HepG2 (cell line): ENCODE data around the gene LCORL. TPM values are rescaled to one million over a fixed set of nuclear protein-coding genes. Genes with fewer than 3 reads are reported as not detected.

Experiments
- FOSL1 ChIP-seq: sonication (generic); formaldehyde crosslinking; IDR thresholded peaks from 2 replicates; pipeline ENCODE4 v1.9.0; 2021; ENCODE audit warnings: missing genetic modification reagents, borderline replicate concordance
- FOSL2 ChIP-seq: sonication (generic); formaldehyde crosslinking; IDR thresholded peaks from 2 replicates; pipeline ENCODE4 v1.4.0; 2020; ENCODE audit warnings: missing genetic modification reagents
- KAT2B ChIP-seq: fragments of 150-350 bp; IDR thresholded peaks from 2 replicates; pipeline ENCODE4 v1.6.1; 2014; ENCODE audit warnings: low read depth, low read length, borderline replicate concordance
- MED8 ChIP-seq: sonication (generic); formaldehyde crosslinking; IDR thresholded peaks from 2 replicates; pipeline ENCODE4 v1.8.1; 2023; ENCODE audit warnings: mild to moderate bottlenecking, missing genetic modification reagents; ENCODE audit not compliant: insufficient replicate concordance
- NCOA2 ChIP-seq: sonication (generic); formaldehyde crosslinking; IDR thresholded peaks from 2 replicates; pipeline ENCODE4 v1.8.0; 2022; ENCODE audit warnings: inconsistent platforms
- PRMT3 ChIP-seq: sonication (generic); formaldehyde crosslinking; IDR thresholded peaks from 2 replicates; pipeline ENCODE4 v1.8.1; 2022; ENCODE audit warnings: low read depth, mild to moderate bottlenecking, moderate library complexity, missing genetic modification reagents, borderline replicate concordance
- SIX4 ChIP-seq: sonication (generic); formaldehyde crosslinking; IDR thresholded peaks from 2 replicates; pipeline ENCODE4 v1.4.0; 2020; ENCODE audit warnings: missing genetic modification reagents
- SRSF1 ChIP-seq: fragments of 200-400 bp; formaldehyde crosslinking; optimal IDR thresholded peaks from 2 replicates; pipeline ENCODE3; 2017; ENCODE audit warnings: mild to moderate bottlenecking, low read depth, low read length, moderate library complexity
- ZBTB1 ChIP-seq: sonication (generic); formaldehyde crosslinking; IDR thresholded peaks from 2 replicates; pipeline ENCODE4 v1.4.0; 2020; ENCODE audit warnings: missing genetic modification reagents, borderline replicate concordance
- ZBTB3 ChIP-seq: sonication (generic); formaldehyde crosslinking; IDR thresholded peaks from 2 replicates; pipeline ENCODE4 v1.4.0; 2020; ENCODE audit warnings: low read depth, mild to moderate bottlenecking, moderate library complexity, missing genetic modification reagents, borderline replicate concordance
- ZNF12 ChIP-seq: sonication (generic); formaldehyde crosslinking; IDR thresholded peaks from 2 replicates; pipeline ENCODE4 v1.5.0; 2020; ENCODE audit warnings: missing genetic modification reagents
- ZNF234 ChIP-seq: sonication (generic); formaldehyde crosslinking; conservative IDR thresholded peaks from 2 replicates; pipeline ENCODE4 v1.5.1; 2020; ENCODE audit warnings: mild to moderate bottlenecking, missing genetic modification reagents
- ZSCAN21 ChIP-seq: sonication (generic); formaldehyde crosslinking; IDR thresholded peaks from 2 replicates; pipeline ENCODE4 v1.8.0; 2022; ENCODE audit warnings: mild to moderate bottlenecking, missing genetic modification reagents, moderate library complexity, borderline replicate concordance
- polyA plus RNA-seq, 8 experiments: library from polyadenylated mRNA; depleted of rRNA in 3 of 8; stranded (reverse) in 7 of 8; unstranded in 1 of 8; fragments of >200 nt; fragmentation: Illumina TruSeq in 4 of 8; extraction: Trizol in 4 of 8; gene quantifications; 2 replicates each; pipeline versions ENCODE4 v1.2.1 to v1.2.3, GENCODE V29; 2011 to 2016; ENCODE audit warnings: low read depth in 4 of 8, missing spikeins in 1 of 8, mixed read lengths in 1 of 8; ENCODE audit not compliant: insufficient read depth in 1 of 8
- total RNA-seq, 5 experiments: library from RNA; depleted of rRNA; stranded (reverse); fragments of >200 nt; fragmentation: Illumina TruSeq; extraction: Trizol; gene quantifications; 2 replicates each; pipeline ENCODE4 v1.2.3, GENCODE V29; 2016; ENCODE audit warnings: low read depth in 1 of 5
- TF ChIP-seq, protein P1 (sequence below): sonication (generic); formaldehyde crosslinking; IDR thresholded peaks from 2 replicates; pipeline ENCODE4 v1.5.0; 2020; ENCODE audit warnings: mild to moderate bottlenecking, missing genetic modification reagents, borderline replicate concordance
- TF ChIP-seq, protein P2 (sequence below): sonication (generic); formaldehyde crosslinking; IDR thresholded peaks from 2 replicates; pipeline ENCODE4 v1.9.0; 2021; ENCODE audit warnings: mild to moderate bottlenecking, missing genetic modification reagents

Gene LCORL
- total and polyA plus RNA-seq, 2 of the 13 experiments (the other 11 are each of a cell fraction or from before 2014, with no cell fraction given): 5.3 to 14.5 TPM

DNA sequence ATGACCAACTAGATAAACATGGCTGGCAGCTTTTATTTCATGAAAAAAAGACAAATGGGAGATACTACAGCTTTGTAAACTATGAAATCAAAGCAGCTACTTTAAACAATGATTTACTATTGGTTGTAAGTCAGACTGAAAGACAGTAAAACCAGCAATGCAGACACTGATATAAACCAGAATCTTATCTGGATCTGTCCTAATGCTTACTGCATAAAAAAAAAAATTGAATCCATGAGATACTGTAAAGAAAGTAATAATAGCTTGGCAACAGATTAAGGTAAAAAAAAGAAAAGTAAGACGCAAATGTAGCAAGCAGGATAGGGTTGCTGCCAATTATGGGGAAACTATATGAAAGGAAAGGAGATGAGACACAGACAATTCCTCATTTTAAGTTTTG, 7.3 kb downstream of the LCORL start (continued):
- TF ChIP-seq, protein P1, sequence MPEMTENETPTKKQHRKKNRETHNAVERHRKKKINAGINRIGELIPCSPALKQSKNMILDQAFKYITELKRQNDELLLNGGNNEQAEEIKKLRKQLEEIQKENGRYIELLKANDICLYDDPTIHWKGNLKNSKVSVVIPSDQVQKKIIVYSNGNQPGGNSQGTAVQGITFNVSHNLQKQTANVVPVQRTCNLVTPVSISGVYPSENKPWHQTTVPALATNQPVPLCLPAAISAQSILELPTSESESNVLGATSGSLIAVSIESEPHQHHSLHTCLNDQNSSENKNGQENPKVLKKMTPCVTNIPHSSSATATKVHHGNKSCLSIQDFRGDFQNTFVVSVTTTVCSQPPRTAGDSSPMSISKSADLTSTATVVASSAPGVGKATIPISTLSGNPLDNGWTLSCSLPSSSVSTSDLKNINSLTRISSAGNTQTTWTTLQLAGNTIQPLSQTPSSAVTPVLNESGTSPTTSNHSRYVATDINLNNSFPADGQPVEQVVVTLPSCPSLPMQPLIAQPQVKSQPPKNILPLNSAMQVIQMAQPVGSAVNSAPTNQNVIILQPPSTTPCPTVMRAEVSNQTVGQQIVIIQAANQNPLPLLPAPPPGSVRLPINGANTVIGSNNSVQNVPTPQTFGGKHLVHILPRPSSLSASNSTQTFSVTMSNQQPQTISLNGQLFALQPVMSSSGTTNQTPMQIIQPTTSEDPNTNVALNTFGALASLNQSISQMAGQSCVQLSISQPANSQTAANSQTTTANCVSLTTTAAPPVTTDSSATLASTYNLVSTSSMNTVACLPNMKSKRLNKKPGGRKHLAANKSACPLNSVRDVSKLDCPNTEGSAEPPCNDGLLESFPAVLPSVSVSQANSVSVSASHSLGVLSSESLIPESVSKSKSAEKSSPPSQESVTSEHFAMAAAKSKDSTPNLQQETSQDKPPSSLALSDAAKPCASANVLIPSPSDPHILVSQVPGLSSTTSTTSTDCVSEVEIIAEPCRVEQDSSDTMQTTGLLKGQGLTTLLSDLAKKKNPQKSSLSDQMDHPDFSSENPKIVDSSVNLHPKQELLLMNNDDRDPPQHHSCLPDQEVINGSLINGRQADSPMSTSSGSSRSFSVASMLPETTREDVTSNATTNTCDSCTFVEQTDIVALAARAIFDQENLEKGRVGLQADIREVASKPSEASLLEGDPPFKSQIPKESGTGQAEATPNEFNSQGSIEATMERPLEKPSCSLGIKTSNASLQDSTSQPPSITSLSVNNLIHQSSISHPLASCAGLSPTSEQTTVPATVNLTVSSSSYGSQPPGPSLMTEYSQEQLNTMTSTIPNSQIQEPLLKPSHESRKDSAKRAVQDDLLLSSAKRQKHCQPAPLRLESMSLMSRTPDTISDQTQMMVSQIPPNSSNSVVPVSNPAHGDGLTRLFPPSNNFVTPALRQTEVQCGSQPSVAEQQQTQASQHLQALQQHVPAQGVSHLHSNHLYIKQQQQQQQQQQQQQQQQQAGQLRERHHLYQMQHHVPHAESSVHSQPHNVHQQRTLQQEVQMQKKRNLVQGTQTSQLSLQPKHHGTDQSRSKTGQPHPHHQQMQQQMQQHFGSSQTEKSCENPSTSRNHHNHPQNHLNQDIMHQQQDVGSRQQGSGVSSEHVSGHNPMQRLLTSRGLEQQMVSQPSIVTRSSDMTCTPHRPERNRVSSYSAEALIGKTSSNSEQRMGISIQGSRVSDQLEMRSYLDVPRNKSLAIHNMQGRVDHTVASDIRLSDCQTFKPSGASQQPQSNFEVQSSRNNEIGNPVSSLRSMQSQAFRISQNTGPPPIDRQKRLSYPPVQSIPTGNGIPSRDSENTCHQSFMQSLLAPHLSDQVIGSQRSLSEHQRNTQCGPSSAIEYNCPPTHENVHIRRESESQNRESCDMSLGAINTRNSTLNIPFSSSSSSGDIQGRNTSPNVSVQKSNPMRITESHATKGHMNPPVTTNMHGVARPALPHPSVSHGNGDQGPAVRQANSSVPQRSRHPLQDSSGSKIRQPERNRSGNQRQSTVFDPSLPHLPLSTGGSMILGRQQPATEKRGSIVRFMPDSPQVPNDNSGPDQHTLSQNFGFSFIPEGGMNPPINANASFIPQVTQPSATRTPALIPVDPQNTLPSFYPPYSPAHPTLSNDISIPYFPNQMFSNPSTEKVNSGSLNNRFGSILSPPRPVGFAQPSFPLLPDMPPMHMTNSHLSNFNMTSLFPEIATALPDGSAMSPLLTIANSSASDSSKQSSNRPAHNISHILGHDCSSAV (CRISPR knock-in tag): no peak
- TF ChIP-seq PRMT3 (CRISPR knock-in tag) (no peak), ZBTB1 (CRISPR knock-in tag) (no peak), KAT2B (no peak), SIX4 (CRISPR knock-in tag) (no peak), ZNF12 (CRISPR knock-in tag) (no peak), FOSL2 (CRISPR knock-in tag) (no peak), ZBTB3 (CRISPR knock-in tag) (no peak), SRSF1 (no peak), NCOA2 (CRISPR knock-in tag) (no peak), FOSL1 (CRISPR knock-in tag) (no peak), ZNF234 (CRISPR knock-in tag) (no peak), MED8 (CRISPR knock-in tag) (no peak), ZSCAN21 (CRISPR knock-in tag) (no peak)
- TF ChIP-seq, protein P2, sequence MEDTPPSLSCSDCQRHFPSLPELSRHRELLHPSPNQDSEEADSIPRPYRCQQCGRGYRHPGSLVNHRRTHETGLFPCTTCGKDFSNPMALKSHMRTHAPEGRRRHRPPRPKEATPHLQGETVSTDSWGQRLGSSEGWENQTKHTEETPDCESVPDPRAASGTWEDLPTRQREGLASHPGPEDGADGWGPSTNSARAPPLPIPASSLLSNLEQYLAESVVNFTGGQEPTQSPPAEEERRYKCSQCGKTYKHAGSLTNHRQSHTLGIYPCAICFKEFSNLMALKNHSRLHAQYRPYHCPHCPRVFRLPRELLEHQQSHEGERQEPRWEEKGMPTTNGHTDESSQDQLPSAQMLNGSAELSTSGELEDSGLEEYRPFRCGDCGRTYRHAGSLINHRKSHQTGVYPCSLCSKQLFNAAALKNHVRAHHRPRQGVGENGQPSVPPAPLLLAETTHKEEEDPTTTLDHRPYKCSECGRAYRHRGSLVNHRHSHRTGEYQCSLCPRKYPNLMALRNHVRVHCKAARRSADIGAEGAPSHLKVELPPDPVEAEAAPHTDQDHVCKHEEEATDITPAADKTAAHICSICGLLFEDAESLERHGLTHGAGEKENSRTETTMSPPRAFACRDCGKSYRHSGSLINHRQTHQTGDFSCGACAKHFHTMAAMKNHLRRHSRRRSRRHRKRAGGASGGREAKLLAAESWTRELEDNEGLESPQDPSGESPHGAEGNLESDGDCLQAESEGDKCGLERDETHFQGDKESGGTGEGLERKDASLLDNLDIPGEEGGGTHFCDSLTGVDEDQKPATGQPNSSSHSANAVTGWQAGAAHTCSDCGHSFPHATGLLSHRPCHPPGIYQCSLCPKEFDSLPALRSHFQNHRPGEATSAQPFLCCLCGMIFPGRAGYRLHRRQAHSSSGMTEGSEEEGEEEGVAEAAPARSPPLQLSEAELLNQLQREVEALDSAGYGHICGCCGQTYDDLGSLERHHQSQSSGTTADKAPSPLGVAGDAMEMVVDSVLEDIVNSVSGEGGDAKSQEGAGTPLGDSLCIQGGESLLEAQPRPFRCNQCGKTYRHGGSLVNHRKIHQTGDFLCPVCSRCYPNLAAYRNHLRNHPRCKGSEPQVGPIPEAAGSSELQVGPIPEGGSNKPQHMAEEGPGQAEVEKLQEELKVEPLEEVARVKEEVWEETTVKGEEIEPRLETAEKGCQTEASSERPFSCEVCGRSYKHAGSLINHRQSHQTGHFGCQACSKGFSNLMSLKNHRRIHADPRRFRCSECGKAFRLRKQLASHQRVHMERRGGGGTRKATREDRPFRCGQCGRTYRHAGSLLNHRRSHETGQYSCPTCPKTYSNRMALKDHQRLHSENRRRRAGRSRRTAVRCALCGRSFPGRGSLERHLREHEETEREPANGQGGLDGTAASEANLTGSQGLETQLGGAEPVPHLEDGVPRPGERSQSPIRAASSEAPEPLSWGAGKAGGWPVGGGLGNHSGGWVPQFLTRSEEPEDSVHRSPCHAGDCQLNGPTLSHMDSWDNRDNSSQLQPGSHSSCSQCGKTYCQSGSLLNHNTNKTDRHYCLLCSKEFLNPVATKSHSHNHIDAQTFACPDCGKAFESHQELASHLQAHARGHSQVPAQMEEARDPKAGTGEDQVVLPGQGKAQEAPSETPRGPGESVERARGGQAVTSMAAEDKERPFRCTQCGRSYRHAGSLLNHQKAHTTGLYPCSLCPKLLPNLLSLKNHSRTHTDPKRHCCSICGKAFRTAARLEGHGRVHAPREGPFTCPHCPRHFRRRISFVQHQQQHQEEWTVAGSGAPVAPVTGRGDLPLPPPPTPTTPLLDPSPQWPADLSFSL (CRISPR knock-in tag): no peak
- TF ChIP-seq, all 625 proteins: peak for 0
